GM18907 (cell line): ENCODE measurements around the gene NSUN7.
A peak's percentile ranks its signal among the peaks of the same experiment; 100 is the strongest.
"Not testable (repeated sequence)": the region's sequence is repeated elsewhere in the genome, so short reads cannot be mapped to it uniquely, and the experiment has no call there.

Source experiments
- ATAC-seq: cut with Tn5 transposase; IDR thresholded peaks from one replicate; pipeline ENCODE4 v1.9.1; 2021; ENCODE audit warnings: mild to moderate bottlenecking, moderate library complexity; ENCODE audit not compliant: unreplicated experiment

NSUN7 gene

GRCh38 chr4:40749717-40750460 lies at the start of gene NSUN7:
Gene NSUN7, plus strand, starts transcription at chr4:40749955. Its CDS starts 739 bp downstream, at chr4:40750694.
- ATAC-seq = peak; percentile 81

- ATAC-seq = no peak
Observed at GRCh38 chr4:40702137-40702799, 47.5 kb upstream of the NSUN7 start.

- ATAC-seq = no peak
Observed at GRCh38 chr4:40702800-40703151, 47.0 kb upstream of the NSUN7 start.

GRCh38 chr4:40704073-40704472 lies 45.7 kb upstream of the NSUN7 start:
- ATAC-seq = no peak

- no peak for ATAC-seq
Observed at GRCh38 chr4:40710484-40711254, 39.1 kb upstream of the NSUN7 start.

GRCh38 chr4:40713001-40713400 lies 36.8 kb upstream of the NSUN7 start:
- ATAC-seq = not testable (repeated sequence)

GRCh38 chr4:40713798-40714197 lies 36.0 kb upstream of the NSUN7 start:
- no peak for ATAC-seq

- ATAC-seq = no peak
Observed at GRCh38 chr4:40718586-40718985, 31.2 kb upstream of the NSUN7 start.

GRCh38 chr4:40719008-40719623 lies 30.6 kb upstream of the NSUN7 start:
- ATAC-seq = peak; percentile 59

GRCh38 chr4:40720351-40720750 lies 29.4 kb upstream of the NSUN7 start:
- ATAC-seq = no peak

- ATAC-seq = no peak
Observed at GRCh38 chr4:40720916-40721315, 28.8 kb upstream of the NSUN7 start.

- ATAC-seq = no peak
Observed at GRCh38 chr4:40721730-40722171, 28.0 kb upstream of the NSUN7 start.

GRCh38 chr4:40722576-40723161 lies 27.1 kb upstream of the NSUN7 start:
- ATAC-seq = peak; percentile 76

GRCh38 chr4:40723728-40724127 lies 26.0 kb upstream of the NSUN7 start:
- ATAC-seq = no peak

GRCh38 chr4:40728333-40728732 lies 21.4 kb upstream of the NSUN7 start:
- no peak for ATAC-seq

GRCh38 chr4:40729555-40729954 lies 20.2 kb upstream of the NSUN7 start:
- no peak for ATAC-seq

GRCh38 chr4:40730091-40730679 lies 19.6 kb upstream of the NSUN7 start:
- ATAC-seq = no peak

- no peak for ATAC-seq
Observed at GRCh38 chr4:40731361-40731760, 18.4 kb upstream of the NSUN7 start.

GRCh38 chr4:40731792-40732245 lies 17.9 kb upstream of the NSUN7 start:
- peak; percentile 82 for ATAC-seq

GRCh38 chr4:40733752-40734151 lies 16.0 kb upstream of the NSUN7 start:
- no peak for ATAC-seq
